GM21576 (cell line): Measurements from ENCODE around the gene GATA5.

Experiments
- ATAC-seq: cut with Tn5 transposase; IDR thresholded peaks from one replicate; pipeline ENCODE4 v1.9.1; 2021; ENCODE audit warnings: mild to moderate bottlenecking, moderate library complexity; ENCODE audit not compliant: unreplicated experiment

GATA5 gene, protein sequence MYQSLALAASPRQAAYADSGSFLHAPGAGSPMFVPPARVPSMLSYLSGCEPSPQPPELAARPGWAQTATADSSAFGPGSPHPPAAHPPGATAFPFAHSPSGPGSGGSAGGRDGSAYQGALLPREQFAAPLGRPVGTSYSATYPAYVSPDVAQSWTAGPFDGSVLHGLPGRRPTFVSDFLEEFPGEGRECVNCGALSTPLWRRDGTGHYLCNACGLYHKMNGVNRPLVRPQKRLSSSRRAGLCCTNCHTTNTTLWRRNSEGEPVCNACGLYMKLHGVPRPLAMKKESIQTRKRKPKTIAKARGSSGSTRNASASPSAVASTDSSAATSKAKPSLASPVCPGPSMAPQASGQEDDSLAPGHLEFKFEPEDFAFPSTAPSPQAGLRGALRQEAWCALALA

DNA sequence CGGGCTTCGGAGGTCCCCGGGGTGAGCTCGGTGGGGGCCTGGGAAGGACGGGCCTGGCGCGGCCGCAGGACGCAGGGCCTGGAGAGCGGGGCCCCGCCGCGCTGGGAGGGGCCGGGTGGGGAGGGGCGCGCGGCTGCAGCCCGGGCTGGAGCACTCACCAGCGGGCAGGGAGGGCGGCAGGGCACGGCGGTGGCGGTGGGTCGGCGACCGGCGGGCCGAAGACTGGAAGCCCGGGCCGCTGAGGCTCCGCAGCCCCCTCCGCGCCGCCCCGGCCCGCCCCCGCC, at the start of gene GATA5:
TSS of gene GATA5 (minus strand) at position 224 of the 284 bp plus-strand sequence. CDS start 474 bp downstream, outside the sequence.
- no peak for ATAC-seq

DNA sequence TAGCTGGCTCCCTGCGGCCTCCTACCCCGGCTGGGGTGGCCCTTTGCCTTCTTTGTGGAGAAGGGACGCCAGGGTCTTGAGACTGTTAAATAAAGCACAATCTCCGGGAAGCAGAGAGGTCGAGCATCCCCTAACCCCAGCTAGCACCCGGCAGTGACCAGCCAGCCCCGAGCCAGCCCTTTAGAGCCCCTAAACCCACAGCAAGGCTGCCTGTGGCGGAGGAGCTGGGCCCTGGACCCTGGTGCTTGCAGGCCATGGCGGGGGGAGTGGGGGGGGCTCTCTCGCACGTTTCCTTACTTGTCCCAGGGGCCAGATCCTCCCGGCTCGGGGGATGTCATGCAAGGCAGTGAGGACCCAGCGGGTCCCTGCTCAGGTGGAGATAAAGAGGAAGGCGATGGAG, 49.2 kb upstream of the GATA5 start:
- no peak for ATAC-seq

DNA sequence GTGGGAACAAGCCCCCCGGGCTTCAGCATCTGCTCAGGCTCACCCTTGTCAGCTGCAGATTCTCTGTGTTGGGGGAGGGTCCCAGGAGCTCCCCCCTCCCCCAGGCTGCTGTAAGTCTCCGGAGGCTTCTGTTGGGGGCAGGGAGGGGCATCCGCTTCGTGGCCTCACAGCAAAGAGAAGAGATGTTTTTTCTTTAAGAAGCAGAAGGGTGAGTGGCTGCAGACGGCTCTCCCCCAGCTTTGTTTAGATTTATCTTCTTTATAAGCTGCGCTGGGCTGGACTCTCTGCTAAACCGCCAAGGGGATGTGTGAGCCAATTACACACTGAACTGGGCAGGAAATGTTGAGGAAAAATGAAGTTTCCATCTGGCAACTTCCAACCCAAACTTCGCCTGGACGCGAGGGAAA, 48.7 kb upstream of the GATA5 start:
- no peak for ATAC-seq

DNA sequence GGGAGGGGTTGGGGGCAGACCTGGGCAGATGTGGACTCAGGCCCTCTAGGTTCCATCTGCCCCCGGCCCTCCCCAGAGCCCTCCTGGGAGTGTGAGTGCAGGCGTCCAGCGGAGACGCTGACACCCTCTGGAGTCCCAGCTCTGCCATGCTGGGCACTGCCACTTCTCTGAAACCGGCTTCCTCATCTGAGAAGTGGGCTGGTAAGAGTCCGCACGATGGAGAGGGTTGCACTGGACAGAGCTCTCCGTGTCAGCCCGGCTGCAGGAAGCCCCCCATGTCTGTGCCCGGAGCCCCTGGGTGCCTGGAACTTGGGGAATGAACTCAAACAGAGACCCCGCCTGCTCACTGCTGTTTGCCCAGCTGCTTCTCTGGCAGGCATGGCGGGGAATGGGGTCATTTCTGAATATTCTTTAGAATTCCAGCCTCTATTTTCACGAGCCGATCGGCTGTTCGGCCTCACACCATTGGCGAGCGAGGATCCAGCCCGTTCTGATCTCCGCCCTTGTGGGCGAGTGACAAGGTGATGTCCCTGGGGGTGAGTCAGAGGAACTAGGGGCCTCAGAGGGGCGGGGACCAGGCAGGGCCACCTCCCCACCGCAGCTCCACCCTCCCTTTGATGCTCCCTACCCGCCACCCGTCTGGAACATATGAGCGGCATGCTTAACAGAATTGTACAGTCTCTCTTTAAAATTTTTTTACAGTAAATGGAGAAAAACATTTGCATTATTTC, 47.8 kb upstream of the GATA5 start:
- ATAC-seq = no peak

DNA sequence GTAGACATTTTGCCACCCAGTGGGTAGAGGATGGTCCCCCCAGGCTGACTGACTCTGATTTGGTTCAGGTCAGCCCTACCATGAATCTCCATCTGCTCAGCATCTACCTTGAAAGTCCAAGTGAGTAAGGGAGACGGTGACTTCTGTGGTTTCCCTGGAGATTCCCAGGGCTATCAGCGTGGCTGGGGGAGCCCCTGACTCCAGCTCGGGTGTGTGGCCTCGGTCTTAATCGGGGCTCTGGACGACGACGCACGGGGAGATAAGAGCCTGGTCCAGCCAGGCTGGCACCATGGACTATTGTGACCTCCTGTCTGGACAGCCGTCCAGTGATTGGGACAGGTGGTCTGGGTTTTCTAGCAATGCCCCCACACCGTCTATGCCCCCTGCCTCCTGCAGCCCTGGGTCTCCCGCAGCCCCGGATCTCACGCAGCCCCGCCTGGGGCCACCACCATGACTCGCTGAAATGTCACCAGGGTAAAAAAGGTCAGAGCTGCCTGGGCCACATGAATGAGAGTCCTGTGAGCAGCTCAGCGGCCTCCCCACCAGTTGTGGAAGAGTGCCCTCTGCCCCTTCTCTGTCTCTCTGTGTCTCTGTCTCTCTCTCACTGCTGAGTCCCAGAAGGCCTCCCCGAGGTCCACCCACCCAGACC, 47.1 kb upstream of the GATA5 start:
- no peak for ATAC-seq

DNA sequence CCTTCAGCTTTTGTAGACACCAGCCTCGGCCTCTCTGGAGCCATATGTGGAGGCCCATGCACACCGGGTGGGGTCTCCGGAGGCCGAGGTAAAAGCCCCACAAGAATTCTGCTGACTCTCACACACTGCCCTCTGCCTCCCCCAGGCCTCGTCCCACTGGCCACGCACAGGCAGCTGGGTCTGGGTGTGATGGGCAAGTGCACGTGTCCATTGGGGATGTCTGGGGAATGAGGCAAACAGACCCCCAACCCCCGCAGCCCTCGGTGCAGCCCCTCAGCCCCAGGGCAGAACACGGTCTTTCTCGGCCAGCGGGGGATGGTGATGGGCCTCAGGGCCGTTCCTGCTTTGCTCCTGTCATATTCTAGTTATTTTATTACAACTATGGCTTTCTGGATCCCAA, 44.0 kb upstream of the GATA5 start:
- no peak for ATAC-seq

DNA sequence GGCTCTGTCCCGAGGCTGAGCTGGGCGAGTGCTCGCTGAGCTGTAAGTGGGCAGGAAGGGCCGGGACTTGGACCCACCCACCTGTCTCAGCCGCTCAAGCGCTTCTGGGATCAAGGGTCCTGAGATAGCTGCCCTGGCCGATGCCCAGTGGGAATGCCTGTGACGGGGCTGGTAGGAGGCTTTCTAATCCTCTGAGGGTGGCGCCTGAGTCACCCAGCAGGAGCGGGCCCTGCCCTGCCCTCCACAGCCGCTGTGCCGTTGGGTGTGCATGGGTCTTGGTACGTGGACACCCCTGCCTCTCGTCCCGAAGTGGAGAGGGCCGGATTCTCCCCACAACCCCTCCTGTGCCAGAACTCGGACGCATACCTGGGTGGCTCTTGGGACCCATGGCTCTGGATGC, 43.1 kb upstream of the GATA5 start:
- no peak for ATAC-seq

DNA sequence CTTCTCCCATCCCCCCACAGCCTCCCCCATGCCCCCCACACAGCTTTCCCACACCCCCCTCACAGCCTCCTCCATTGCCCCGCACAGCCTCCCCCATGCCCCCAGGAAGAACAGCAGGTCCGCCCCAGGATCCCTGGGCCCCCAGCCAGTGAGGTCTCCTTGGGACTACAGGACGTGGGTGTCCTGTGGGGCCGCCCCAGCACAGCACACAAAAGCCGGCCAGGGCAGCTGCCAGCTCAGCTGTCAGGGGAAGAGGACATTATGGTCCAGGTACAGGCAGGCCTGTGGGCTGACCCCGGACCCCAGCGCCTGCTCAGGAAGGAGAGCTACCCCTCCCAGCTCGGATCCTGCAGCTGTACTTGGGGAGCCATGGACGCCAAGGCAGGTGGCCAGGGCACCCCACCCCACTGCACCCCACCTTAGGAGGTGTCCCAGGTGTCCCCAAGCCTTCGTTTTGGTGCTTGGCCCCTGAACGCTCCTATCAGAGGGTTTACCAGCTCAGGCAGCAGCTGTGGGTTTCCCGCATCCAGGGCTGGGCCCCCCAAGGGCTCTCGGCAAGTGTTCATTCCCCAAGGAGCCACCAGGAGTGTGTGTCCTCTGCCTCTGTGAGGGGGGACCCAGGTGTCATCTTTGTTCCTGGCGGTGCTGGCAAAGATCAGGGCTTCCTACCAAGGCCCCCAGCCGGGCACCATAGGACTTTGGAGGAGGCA, 42.3 kb upstream of the GATA5 start:
- ATAC-seq = no peak

DNA sequence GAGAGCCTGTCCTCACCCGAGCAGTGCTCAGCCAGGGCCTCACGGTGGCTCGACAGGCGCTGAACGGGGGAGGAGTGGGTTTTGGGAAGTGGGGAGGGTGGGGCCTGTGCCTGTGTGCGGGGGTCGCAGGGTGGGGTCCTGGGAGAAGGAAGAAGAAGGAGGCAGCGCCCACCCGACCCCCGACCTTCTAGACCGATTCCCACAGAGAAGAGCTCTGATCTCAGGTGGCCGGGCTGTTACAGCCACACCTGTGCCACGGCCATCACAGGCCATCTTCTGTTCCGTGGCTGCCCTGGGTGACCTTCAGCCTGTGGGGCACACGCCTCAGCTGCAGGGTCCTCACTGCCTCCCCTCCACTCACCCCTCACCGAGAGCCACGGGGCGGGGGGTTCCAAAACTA, 41.4 kb upstream of the GATA5 start:
- no peak for ATAC-seq

DNA sequence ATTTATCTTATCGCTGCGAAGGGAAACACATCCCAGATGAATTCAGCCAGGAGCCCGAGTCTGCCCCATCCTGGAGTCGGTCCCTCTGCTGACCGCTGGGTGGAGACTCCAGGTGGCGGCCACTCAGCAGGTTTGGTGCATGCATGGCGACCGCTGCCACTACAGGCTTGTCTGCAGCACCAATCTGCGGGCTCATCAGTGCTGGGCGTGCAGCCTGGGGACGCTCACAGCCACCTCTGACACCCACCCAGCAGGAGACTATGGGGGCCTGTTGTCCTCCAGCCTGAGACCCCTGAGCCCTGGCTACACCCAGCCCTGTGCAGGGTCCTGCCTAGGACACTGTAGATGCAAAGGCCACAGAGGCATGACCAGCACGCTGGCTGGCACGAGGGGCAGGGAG, 40.5 kb upstream of the GATA5 start:
- no peak for ATAC-seq

DNA sequence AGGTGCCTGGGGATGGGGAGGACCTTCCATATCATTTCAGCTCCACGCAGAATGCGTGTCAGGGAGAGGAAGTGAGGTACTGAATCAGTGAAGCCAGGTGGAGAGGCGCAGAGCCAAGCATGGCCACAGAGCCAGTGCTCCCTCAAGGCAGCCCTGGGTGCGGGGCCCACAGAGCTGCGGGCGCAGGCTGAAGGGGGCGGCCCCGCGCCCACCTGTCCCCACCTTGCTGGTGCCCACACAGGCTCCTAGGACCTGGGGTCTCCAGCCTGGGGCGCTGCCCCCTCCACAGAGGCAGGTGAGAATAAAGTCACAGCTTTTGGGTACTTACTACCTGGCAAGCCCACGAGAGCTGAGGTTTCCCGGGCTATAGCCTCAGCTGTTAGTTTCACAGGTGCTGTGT, 40.0 kb upstream of the GATA5 start:
- ATAC-seq = no peak

DNA sequence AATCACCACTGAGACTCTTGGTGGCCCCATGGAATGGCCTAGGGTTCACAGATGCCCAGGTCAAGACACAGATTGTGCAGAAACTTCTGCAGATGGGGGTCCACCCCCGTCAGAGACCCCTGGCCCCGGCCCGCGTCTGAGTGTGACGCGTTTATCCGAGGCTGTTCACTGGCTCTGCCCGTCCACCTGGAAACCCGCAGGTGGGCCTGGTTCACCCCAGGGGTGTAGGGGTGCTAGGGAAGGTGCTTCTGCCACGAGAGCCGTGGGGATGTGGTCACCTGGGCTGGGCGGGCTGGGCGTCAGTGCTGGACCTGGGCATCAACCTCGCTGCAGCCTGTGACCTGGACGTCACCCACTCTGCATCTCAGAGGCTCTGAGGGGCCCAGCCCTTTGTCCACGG, 39.5 kb upstream of the GATA5 start:
- ATAC-seq = no peak

DNA sequence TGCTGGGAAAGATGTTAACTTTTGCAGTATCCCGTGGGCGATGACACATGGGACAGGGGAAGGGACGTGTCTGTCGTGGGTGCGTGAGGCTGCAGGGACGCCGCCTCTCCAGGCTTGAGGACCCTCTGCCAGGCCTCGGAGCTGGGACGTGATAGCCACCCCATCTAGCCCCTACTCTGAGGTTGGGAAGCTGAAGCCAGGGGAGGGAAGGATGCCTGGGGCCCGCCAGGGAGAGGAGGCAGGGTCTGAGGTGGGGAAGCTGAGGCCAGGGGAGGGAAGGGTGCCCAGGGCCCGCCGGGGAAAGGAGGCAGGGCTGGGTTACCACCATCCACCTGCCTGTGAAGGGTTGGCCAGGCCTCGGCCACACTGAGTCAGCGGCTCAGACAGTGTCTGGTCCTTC, 38.2 kb upstream of the GATA5 start:
- no peak for ATAC-seq

DNA sequence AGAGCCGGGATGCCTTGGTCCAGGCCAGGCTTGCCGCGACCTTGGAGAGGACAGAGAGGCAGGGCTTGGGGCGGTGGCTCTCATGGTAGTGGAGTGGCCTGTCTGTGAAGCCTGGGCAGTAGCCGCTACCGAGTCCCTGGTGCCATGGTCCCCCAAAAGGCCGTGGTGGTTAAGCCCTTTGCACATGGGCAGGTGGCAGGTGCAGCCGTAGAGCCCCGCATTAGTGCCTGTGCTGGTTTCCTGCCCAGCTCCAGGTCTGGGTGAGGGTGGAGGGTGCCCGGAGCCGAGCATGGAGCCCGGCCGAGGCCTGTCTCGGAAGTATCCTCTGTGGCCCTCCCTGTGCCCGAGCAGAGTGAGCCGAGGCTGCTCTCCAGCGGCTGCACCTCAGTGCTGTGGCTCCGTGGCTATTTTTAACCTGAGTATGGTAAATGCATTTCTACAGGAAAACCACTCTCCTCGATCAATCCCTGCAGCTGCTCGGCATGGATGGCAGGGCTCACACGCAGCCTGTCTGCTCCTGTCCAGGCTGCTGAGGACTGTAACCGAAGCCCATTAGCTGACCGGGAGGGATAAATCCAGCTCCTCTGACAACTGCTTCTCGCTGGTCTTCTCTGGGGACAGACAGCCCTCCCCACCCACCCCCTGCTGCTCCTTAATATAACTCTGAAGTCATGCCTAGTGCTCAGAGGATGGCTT, 36.3 kb upstream of the GATA5 start:
- ATAC-seq = no peak

DNA sequence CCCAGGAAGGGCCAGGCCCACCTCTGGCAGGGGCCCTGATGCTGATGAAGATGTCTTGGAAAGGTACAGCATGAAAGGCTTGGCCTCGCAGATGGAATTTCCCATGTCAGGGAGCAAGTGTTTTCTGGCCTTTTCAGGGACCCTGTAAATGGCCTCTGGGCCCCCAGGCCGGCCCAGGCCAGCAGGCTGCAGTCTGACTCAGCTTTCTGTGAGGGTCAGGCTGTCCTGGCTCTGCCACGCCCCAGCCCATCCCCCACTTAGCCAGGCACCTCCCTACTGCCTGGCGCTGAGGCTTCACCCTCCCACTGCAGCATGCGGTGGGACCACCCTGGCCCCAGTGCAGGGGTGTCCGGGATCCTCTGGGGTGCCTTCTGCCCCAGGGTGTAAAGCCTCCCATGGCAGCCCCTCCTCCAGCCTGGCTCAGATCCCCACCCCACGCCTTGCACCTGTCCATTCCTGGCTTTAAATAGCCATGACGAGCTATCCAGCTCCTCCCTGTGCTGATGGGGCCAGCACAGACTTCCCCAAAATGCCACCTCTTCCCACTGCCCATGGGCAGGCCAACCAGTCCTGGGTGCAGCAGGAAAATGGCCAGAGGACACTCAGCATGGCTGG, 35.6 kb upstream of the GATA5 start:
- ATAC-seq = no peak

DNA sequence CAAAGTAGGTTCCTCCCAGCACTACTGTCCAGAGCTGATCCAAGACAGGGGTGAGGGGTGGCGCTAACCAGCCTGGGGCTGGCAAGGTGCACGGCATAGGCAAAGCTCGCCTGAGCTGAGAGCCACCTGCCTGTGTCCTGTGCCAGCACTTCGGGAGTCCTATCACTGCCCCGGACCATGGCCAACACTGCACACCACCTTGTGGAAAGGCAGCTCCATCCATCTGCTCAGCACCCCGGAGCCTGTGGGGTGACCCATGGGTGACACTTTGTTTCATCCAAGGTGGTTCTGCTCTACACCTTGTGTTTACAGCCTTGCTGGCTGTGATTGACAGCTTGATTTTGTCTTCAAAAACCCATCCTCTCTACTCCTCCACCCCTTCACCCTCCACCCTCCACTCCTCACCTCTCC, 32.9 kb upstream of the GATA5 start:
- no peak for ATAC-seq

DNA sequence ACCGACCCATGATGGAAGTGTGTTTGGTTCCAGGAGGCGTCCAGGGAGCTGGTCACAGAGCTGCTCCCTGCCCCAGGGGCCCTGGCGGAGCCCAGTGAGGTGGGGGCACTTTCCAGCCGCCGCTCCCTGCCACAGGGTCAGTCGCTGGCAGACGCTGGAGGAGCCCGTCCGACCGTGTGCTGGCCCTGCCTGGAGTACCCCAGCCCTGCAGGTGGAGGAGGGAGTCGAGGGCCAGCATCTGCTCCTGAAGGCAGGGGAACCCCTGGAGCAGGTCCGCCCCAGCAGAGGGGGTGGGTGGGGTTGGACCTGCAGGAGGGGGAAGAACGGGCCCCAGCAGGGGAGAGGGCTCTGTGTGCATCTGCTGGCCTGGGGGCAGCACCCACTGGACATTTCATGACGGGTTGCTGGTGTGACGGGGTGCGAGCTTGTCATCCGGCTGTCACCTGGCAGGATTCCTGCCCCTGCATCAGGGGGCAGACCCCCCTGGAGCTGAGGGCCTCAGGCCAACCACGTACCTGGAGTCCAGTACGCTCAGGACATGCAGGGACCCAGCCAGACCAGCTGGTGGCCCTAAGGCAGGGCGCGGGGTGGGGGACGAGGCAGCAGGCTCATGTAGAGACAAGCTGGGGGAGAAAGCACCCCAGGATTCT, 32.3 kb upstream of the GATA5 start:
- no peak for ATAC-seq

DNA sequence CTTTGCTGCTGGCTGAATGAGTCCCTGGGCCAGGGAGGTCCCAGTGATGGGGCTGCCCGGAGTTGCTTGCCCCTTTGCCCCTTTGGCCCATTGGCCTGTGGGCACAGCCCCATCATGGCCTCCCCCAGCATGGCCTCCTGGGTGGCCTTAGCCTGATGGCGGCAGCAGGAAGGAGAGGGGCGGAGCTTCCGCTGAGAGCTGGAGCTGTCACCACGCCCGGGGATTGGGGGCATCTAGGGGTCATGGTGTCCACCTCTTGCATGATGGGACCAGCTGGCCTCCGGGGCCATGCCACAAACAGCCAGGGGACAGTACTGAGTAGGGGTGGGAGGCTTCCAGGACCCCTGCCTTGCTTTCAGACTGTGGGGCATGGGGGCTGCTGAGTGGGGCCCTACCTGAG, 31.5 kb upstream of the GATA5 start:
- ATAC-seq = no peak

DNA sequence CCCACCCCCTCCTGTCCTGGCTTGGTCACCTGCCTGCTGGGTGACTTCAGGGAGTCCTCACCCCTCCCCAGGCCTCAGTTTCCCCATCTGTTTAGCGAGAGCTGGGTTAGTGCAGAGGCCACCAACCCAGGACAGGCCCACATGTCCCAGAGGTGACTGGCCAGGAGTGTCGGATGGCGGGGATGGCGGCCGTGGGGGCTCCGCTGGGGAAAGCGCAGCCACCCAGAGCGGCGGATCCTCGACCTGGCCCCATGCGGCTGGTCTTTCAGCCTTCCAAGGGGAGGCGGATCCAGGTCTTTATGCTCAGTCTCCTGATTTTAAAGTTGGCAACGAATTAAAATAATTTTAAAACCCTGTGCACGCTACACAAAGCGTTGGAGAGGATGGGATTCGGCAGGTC, 31.0 kb upstream of the GATA5 start:
- ATAC-seq = no peak

DNA sequence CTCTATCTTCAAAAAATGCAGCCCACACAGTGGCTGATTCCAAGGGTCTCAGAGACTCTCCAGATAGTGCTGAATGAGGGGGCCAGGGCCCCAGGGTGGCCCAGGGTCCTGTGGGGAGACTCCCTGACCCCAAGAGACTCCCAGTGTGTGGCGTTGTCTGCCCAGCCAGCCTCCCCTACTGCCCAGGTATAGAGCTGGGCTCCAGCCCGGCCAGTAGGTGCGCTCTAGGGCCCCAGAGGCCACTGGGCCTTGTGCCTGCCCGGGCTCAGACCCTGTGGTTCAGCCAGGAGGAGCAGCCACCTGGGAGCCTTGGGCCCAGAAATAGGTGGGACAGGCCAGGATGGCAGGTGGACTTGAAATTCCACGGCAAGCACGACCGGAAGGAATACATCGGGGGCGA, 30.3 kb upstream of the GATA5 start:
- ATAC-seq = no peak
